Astrocyte (in vitro differentiated cells and primary cell): Measurements from ENCODE around the gene SLIT3. TPM values are rescaled to one million over a fixed set of nuclear protein-coding genes. Genes with fewer than 3 reads are reported as not detected.

Experiments used
- DNase-seq: peaks from one replicate; pipeline ENCODE4 v3.0.0-alpha.2; 2010; ENCODE audit warnings: low read depth
- FAIRE-seq: peaks from 2 replicates; lab custom pipeline; 2011; peaks lifted over from hg19 to GRCh38; lab: Jason Lieb, UNC
- H2AFZ ChIP-seq: 2 replicates; pipeline ENCODE4 v1.6.0; 2012; ENCODE audit warnings: low read depth, low read length, inconsistent platforms
- H3K27ac ChIP-seq: 2 replicates; pipeline ENCODE4 v1.5.1; 2011; ENCODE audit warnings: low read depth, low read length, inconsistent platforms
- H3K27me3 ChIP-seq: 2 replicates; pipeline ENCODE4 v1.6.0; 2011; ENCODE audit warnings: low read length, inconsistent platforms; ENCODE audit not compliant: insufficient read depth
- H3K36me3 ChIP-seq: 2 replicates; pipeline ENCODE4 v1.5.1; 2011; ENCODE audit warnings: low read length, inconsistent platforms; ENCODE audit not compliant: insufficient read depth
- H3K4me1 ChIP-seq: 2 replicates; pipeline ENCODE4 v1.5.1; 2011; ENCODE audit warnings: low read length, inconsistent platforms; ENCODE audit not compliant: insufficient read depth
- H3K4me2 ChIP-seq: 2 replicates; pipeline ENCODE4 v1.6.0; 2012; ENCODE audit warnings: low read length, inconsistent platforms
- H3K4me3 ChIP-seq: 2 replicates; pipeline ENCODE4 v1.5.1; 2011; ENCODE audit warnings: low read depth, mild to moderate bottlenecking, low read length, inconsistent platforms; ENCODE audit not compliant: insufficient read depth
- H3K79me2 ChIP-seq: 2 replicates; pipeline ENCODE4 v1.6.0; 2012; ENCODE audit warnings: mild to moderate bottlenecking, low read length, inconsistent platforms; ENCODE audit not compliant: insufficient read depth
- H3K9ac ChIP-seq: 2 replicates; pipeline ENCODE4 v1.6.0; 2012; ENCODE audit warnings: mild to moderate bottlenecking, low read length, inconsistent platforms
- H3K9me3 ChIP-seq: 2 replicates; pipeline ENCODE4 v1.5.1; 2012; ENCODE audit warnings: low read depth, mild to moderate bottlenecking, low read length, inconsistent platforms; ENCODE audit not compliant: insufficient read depth
- H4K20me1 ChIP-seq: 2 replicates; pipeline ENCODE4 v1.6.0; 2012; ENCODE audit warnings: low read length, inconsistent platforms; ENCODE audit not compliant: insufficient read depth
- H3K27ac Mint-ChIP-seq: one replicate; pipeline ENCODE4 v1.8.0; 2021; ENCODE audit warnings: mild to moderate bottlenecking, mixed read lengths; ENCODE audit not compliant: unreplicated experiment
- H3K27me3 Mint-ChIP-seq: one replicate; pipeline ENCODE4 v1.8.0; 2021; ENCODE audit warnings: low read depth, mixed read lengths; ENCODE audit not compliant: unreplicated experiment
- H3K36me3 Mint-ChIP-seq: one replicate; pipeline ENCODE4 v1.8.0; 2021; ENCODE audit warnings: low read depth, mixed read lengths; ENCODE audit not compliant: unreplicated experiment
- H3K4me1 Mint-ChIP-seq: one replicate; pipeline ENCODE4 v1.8.0; 2021; ENCODE audit warnings: low read depth, mixed read lengths; ENCODE audit not compliant: unreplicated experiment
- H3K4me3 Mint-ChIP-seq: one replicate; pipeline ENCODE4 v1.8.0; 2021; ENCODE audit warnings: mild to moderate bottlenecking, moderate library complexity, mixed read lengths; ENCODE audit not compliant: unreplicated experiment
- H3K9me3 Mint-ChIP-seq: one replicate; pipeline ENCODE4 v1.8.0; 2021; ENCODE audit warnings: mild to moderate bottlenecking, mixed read lengths; ENCODE audit not compliant: unreplicated experiment
- CTCF ChIP-seq: IDR thresholded peaks from 2 replicates; pipeline ENCODE4 v1.5.1; 2011; ENCODE audit warnings: low read depth, mild to moderate bottlenecking, inconsistent platforms, low read length, moderate library complexity; ENCODE audit not compliant: insufficient read depth
- EZH2 ChIP-seq: IDR thresholded peaks from 2 replicates; pipeline ENCODE4 v1.6.1; 2012; ENCODE audit warnings: mild to moderate bottlenecking, low read length, inconsistent platforms; ENCODE audit not compliant: insufficient read depth
- total RNA-seq: library from RNA; stranded (reverse); gene quantifications from 2 replicates; pipeline ENCODE4 v1.2.1, GENCODE V29; 2021

Gene SLIT3
- total RNA-seq, 1 donor from 2014 or later, result 20.7 TPM

GRCh38 chr5:169024421-169024820, 276.5 kb downstream of the SLIT3 start:
- FAIRE-seq, result no peak
- H3K4me3 ChIP-seq, result no peak overlapping the region
- no peak overlapping the region for H3K4me2 ChIP-seq
- H3K36me3 ChIP-seq, result no peaks in the 10 kb centered on the region
- no peak overlapping the region for H3K27ac ChIP-seq
- no peaks in the 10 kb centered on the region for H3K9me3 ChIP-seq
- no peaks in the 10 kb centered on the region for H3K79me2 ChIP-seq
- H3K9me3 Mint-ChIP-seq, result no peaks in the 10 kb centered on the region
- no peak for TF ChIP-seq EZH2
- TF ChIP-seq CTCF, result no peak
- H3K27me3 Mint-ChIP-seq, result peaks cover 4% of the 10 kb centered on the region
- H4K20me1 ChIP-seq, result no peaks in the 10 kb centered on the region
- H2AFZ ChIP-seq, result no peak overlapping the region
- no peak for DNase-seq
- H3K4me1 ChIP-seq, result peaks cover 7% of the 10 kb centered on the region
- H3K4me1 Mint-ChIP-seq, result peaks cover 8% of the 10 kb centered on the region
- no peak overlapping the region for H3K9ac ChIP-seq
- H3K27ac Mint-ChIP-seq, result no peak overlapping the region
- no peak overlapping the region for H3K4me3 Mint-ChIP-seq
- peaks cover 2% of the 10 kb centered on the region for H3K36me3 Mint-ChIP-seq
- no peaks in the 10 kb centered on the region for H3K27me3 ChIP-seq

- FAIRE-seq, result no peak
Measured at GRCh38 chr5:169022718-169023117, 278.2 kb downstream of the SLIT3 start.

More at GRCh38 chr5:169022718-169023117, 278.2 kb downstream of the SLIT3 start:
- no peak overlapping the region for H3K27ac ChIP-seq
- Mint-ChIP-seq H3K27me3 (peaks cover 4% of the 10 kb centered on the region), H3K4me3 (no peak overlapping the region), H3K9me3 (no peaks in the 10 kb centered on the region), H3K4me1 (no peaks in the 10 kb centered on the region), H3K36me3 (peaks cover 2% of the 10 kb centered on the region), H3K27ac (no peak overlapping the region)
- no peak overlapping the region for H2AFZ ChIP-seq
- H4K20me1 ChIP-seq, result no peaks in the 10 kb centered on the region
- no peak overlapping the region for H3K4me3 ChIP-seq
- H3K79me2 ChIP-seq, result no peaks in the 10 kb centered on the region
- DNase-seq, result no peak
- H3K4me1 ChIP-seq, result no peaks in the 10 kb centered on the region
- no peak overlapping the region for H3K9ac ChIP-seq
- H3K36me3 ChIP-seq, result no peaks in the 10 kb centered on the region
- H3K9me3 ChIP-seq, result no peaks in the 10 kb centered on the region
- H3K4me2 ChIP-seq, result no peak overlapping the region
- no peak for TF ChIP-seq CTCF
- TF ChIP-seq EZH2, result no peak
- H3K27me3 ChIP-seq, result no peaks in the 10 kb centered on the region
